WTC11 (cell line): Measurements from ENCODE around the gene TTC28. TPM values are rescaled to one million over a fixed set of nuclear protein-coding genes. Genes with fewer than 3 reads are reported as not detected.

ENCODE experiments used
- CBFB ChIP-seq: sonication (generic); formaldehyde crosslinking; IDR thresholded peaks from 2 replicates; pipeline ENCODE4 v1.8.1; 2022; ENCODE audit warnings: mild to moderate bottlenecking, low read depth, missing genetic modification reagents
- CREM ChIP-seq: sonication (generic); formaldehyde crosslinking; IDR thresholded peaks from 2 replicates; pipeline ENCODE4 v1.8.1; 2022; ENCODE audit warnings: mild to moderate bottlenecking, missing genetic modification reagents, moderate library complexity
- NFE2L1 ChIP-seq: sonication (generic); formaldehyde crosslinking; IDR thresholded peaks from 2 replicates; pipeline ENCODE4 v1.8.1; 2023; ENCODE audit warnings: missing genetic modification reagents
- SOX15 ChIP-seq: fragments of 250-450 bp; sonication (Bioruptor Pico); IDR thresholded peaks from 2 replicates; pipeline ENCODE4 v1.9.0; 2021; ENCODE audit warnings: mild to moderate bottlenecking
- ZNF317 ChIP-seq: sonication (generic); formaldehyde crosslinking; IDR thresholded peaks from 2 replicates; pipeline ENCODE4 v1.8.1; 2023; ENCODE audit warnings: low read depth, mild to moderate bottlenecking, moderate library complexity, missing genetic modification reagents, borderline replicate concordance
- microRNA-seq: library from miRNA; unstranded; fragments of <30 nt; microRNA quantifications from one replicate; pipeline ENCODE4 v1.2.0, GENCODE V29; 2022; ENCODE audit warnings: borderline number of aligned reads
- total RNA-seq: library from RNA; stranded (reverse); gene quantifications from 3 replicates; pipeline ENCODE4 v1.2.3, GENCODE V29; 2021
- TF ChIP-seq, protein P1 (sequence below): sonication (generic); formaldehyde crosslinking; IDR thresholded peaks from 2 replicates; pipeline ENCODE4 v1.8.0; 2022; ENCODE audit warnings: missing genetic modification reagents
- TF ChIP-seq, protein P2 (sequence below): sonication (generic); formaldehyde crosslinking; IDR thresholded peaks from 2 replicates; pipeline ENCODE4 v1.8.1; 2023; ENCODE audit warnings: mild to moderate bottlenecking, missing genetic modification reagents

The TTC28 gene
- total RNA-seq, 1 experiment from 2014 or later, result 13.0 TPM

DNA sequence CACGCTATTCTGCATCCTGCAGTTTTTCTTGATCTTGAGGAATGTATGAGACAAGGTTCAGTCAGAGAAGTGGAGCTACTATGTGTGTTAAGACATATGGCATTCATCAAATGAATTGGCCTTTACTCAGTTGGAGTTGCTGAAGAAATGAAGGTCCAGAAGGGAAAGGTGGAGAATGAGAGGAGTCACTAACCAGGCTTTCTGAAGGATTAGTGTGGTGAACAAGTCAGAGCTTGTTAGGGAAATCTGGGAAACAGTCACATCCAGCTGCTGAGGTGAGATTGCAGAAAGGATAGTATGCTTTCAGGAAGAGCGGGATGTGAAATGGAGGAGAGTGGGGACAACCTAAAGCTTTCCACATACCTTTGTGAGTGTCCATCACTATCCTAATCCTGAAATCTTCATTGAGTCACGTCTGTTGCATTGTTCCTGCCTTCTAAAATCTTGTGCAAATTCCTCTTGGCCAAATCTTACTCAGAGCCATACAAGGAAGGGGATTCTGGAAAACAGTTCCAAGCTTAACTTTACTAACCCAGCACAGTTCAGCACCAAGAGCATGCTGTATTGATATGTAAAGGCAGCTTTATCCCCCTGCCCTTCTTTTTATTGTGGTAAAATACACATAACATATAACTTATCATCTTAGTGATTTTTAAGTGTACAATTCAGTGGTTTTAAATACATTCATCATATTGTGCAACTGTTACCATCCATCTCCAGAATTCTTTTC lies 749.1 kb downstream of the TTC28 start (continued):
- TF ChIP-seq, protein P1, sequence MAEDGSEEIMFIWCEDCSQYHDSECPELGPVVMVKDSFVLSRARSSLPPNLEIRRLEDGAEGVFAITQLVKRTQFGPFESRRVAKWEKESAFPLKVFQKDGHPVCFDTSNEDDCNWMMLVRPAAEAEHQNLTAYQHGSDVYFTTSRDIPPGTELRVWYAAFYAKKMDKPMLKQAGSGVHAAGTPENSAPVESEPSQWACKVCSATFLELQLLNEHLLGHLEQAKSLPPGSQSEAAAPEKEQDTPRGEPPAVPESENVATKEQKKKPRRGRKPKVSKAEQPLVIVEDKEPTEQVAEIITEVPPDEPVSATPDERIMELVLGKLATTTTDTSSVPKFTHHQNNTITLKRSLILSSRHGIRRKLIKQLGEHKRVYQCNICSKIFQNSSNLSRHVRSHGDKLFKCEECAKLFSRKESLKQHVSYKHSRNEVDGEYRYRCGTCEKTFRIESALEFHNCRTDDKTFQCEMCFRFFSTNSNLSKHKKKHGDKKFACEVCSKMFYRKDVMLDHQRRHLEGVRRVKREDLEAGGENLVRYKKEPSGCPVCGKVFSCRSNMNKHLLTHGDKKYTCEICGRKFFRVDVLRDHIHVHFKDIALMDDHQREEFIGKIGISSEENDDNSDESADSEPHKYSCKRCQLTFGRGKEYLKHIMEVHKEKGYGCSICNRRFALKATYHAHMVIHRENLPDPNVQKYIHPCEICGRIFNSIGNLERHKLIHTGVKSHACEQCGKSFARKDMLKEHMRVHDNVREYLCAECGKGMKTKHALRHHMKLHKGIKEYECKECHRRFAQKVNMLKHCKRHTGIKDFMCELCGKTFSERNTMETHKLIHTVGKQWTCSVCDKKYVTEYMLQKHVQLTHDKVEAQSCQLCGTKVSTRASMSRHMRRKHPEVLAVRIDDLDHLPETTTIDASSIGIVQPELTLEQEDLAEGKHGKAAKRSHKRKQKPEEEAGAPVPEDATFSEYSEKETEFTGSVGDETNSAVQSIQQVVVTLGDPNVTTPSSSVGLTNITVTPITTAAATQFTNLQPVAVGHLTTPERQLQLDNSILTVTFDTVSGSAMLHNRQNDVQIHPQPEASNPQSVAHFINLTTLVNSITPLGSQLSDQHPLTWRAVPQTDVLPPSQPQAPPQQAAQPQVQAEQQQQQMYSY (CRISPR knock-in tag), result no peak
- TF ChIP-seq, protein P2, sequence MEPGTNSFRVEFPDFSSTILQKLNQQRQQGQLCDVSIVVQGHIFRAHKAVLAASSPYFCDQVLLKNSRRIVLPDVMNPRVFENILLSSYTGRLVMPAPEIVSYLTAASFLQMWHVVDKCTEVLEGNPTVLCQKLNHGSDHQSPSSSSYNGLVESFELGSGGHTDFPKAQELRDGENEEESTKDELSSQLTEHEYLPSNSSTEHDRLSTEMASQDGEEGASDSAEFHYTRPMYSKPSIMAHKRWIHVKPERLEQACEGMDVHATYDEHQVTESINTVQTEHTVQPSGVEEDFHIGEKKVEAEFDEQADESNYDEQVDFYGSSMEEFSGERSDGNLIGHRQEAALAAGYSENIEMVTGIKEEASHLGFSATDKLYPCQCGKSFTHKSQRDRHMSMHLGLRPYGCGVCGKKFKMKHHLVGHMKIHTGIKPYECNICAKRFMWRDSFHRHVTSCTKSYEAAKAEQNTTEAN (CRISPR knock-in tag), result no peak
- no peak for TF ChIP-seq ZNF317
- TF ChIP-seq CREM (CRISPR knock-in tag), result no peak
- no peak for TF ChIP-seq CBFB
- no peak for TF ChIP-seq NFE2L1
- no peak for TF ChIP-seq SOX15 (CRISPR knock-in tag)

Small RNA genes lying within 50 kb of the gene (microRNA-seq; reads per million reads assigned to microRNA genes)
- not detected for gene MIR5739

Other genes starting within 250 kb of the TTC28 start
- 120 to 126 TPM (median 124 TPM) in 3 replicates for gene CHEK2, start 62.0 kb upstream of the TTC28 start, total RNA-seq
- 17.1 to 19.2 TPM (median 17.1 TPM) in 3 replicates for gene HSCB, start 62.2 kb upstream of the TTC28 start, total RNA-seq
- gene CCDC117, start 92.9 kb upstream of the TTC28 start, total RNA-seq, result 39.0 to 47.4 TPM (median 46.9 TPM) in 3 replicates
- gene XBP1, start 120.7 kb upstream of the TTC28 start, total RNA-seq, result 104 to 127 TPM (median 107 TPM) in 3 replicates
- 20.6 to 25.4 TPM (median 21.6 TPM) in 3 replicates for gene ZNRF3, start 203.7 kb upstream of the TTC28 start, total RNA-seq